Left ventricle myocardium inferior (tissue), 1 donor: ENCODE data around the gene CSF2RB. TPM values are rescaled to one million over a fixed set of nuclear protein-coding genes. Genes with fewer than 3 reads are reported as not detected.

Experiments
- DNase-seq: peaks from one replicate; pipeline ENCODE4 v3.0.0-alpha.2; 2020
- H3K27ac ChIP-seq: fragments of 200-600 bp; replicated peaks from 2 replicates; pipeline ENCODE4 v1.8.0; 2021
- H3K27me3 ChIP-seq: fragments of 200-600 bp; 2 replicates; pipeline ENCODE4 v1.8.0; 2021; ENCODE audit warnings: low read depth
- H3K36me3 ChIP-seq: fragments of 200-600 bp; 2 replicates; pipeline ENCODE4 v1.8.0; 2021
- H3K4me1 ChIP-seq: fragments of 200-600 bp; 2 replicates; pipeline ENCODE4 v1.8.0; 2021
- H3K4me3 ChIP-seq: fragments of 200-600 bp; 2 replicates; pipeline ENCODE4 v1.8.0; 2021; ENCODE audit warnings: mild to moderate bottlenecking, moderate library complexity
- H3K9me3 ChIP-seq: fragments of 200-600 bp; replicated peaks from 2 replicates; pipeline ENCODE4 v1.8.0; 2021
- CTCF ChIP-seq: fragments of 200-600 bp; IDR thresholded peaks from 2 replicates; pipeline ENCODE4 v1.8.0; 2021; ENCODE audit warnings: antibody characterized with exemption, mild to moderate bottlenecking, borderline replicate concordance
- intact Hi-C: fragments of 100-400 bp; cut with micrococcal nuclease; formaldehyde crosslinking; loops from one replicate; pipeline ENCODE4 v1.11.0; 2022
- total RNA-seq: library from RNA; stranded (reverse); fragmentation: NEBNext Ultra II Directional; extraction: Animal tissue kit (Norgen Biotek cat#: 25700); gene quantifications from one replicate; pipeline ENCODE4 v1.2.1, GENCODE V29; 2021
- donor health status: DM: no; HTN: yes; CAD: no; lungs with severe emphysema.

Gene CSF2RB
- total RNA-seq, 1 donor from 2014 or later, result 2.8 TPM

GRCh38 chr22:36868546-36869181 is 44.8 kb upstream of the CSF2RB start:
- no peak overlapping the region for H3K4me3 ChIP-seq
- H3K36me3 ChIP-seq, result no peaks in the 10 kb centered on the region
- no peak for TF ChIP-seq CTCF
- H3K27me3 ChIP-seq, result peaks cover 84% of the 10 kb centered on the region
- DNase-seq, result no peak
- peaks cover 4% of the 10 kb centered on the region for H3K4me1 ChIP-seq
- H3K9me3 ChIP-seq, result no peaks in the 10 kb centered on the region
- H3K27ac ChIP-seq, result no peak overlapping the region
- intact Hi-C loops, result no loop called here

GRCh38 chr22:36870250-36870649 is 43.2 kb upstream of the CSF2RB start:
- Histone ChIP-seq H3K27me3 (peaks cover 68% of the 10 kb centered on the region), H3K9me3 (no peaks in the 10 kb centered on the region), H3K27ac (no peak overlapping the region), H3K4me1 (peaks cover 13% of the 10 kb centered on the region), H3K36me3 (no peaks in the 10 kb centered on the region), H3K4me3 (no peak overlapping the region)
- intact Hi-C loops, result no loop called here
- DNase-seq, result no peak
- no peak for TF ChIP-seq CTCF

- no peaks in the 10 kb centered on the region for H3K36me3 ChIP-seq
Observed at GRCh38 chr22:36871669-36872081, 41.8 kb upstream of the CSF2RB start.

GRCh38 chr22:36872084-36872483 is 41.3 kb upstream of the CSF2RB start:
- intact Hi-C loops, result no loop called here
- Histone ChIP-seq H3K27me3 (peaks cover 57% of the 10 kb centered on the region), H3K4me1 (peaks cover 13% of the 10 kb centered on the region), H3K4me3 (no peak overlapping the region), H3K36me3 (no peaks in the 10 kb centered on the region), H3K9me3 (no peaks in the 10 kb centered on the region), H3K27ac (no peak overlapping the region)
- no peak for TF ChIP-seq CTCF
- no peak for DNase-seq

More at GRCh38 chr22:36871669-36872081, 41.8 kb upstream of the CSF2RB start:
- intact Hi-C loops, result no loop called here
- Histone ChIP-seq H3K4me1 (peaks cover 13% of the 10 kb centered on the region), H3K4me3 (no peak overlapping the region), H3K27ac (no peak overlapping the region), H3K27me3 (peaks cover 56% of the 10 kb centered on the region), H3K9me3 (no peaks in the 10 kb centered on the region)
- TF ChIP-seq CTCF, result no peak
- no peak for DNase-seq

- intact Hi-C loops, result no loop called here
- no peak for DNase-seq
- no peaks in the 10 kb centered on the region for H3K36me3 ChIP-seq
- peaks cover 13% of the 10 kb centered on the region for H3K4me1 ChIP-seq
- TF ChIP-seq CTCF, result no peak
- no peak overlapping the region for H3K4me3 ChIP-seq
- H3K27me3 ChIP-seq, result peaks cover 57% of the 10 kb centered on the region
- no peaks in the 10 kb centered on the region for H3K9me3 ChIP-seq
- H3K27ac ChIP-seq, result no peak overlapping the region
Observed at GRCh38 chr22:36872866-36873498, 40.4 kb upstream of the CSF2RB start.
